A673 (cell line): ENCODE data around the gene FBXL19.

ENCODE experiments used
- EZH2 ChIP-seq: fragments of 200-600 bp; sonication (generic); IDR thresholded peaks from 2 replicates; pipeline ENCODE4 v1.6.1; 2017; ENCODE audit warnings: borderline replicate concordance, low read depth, mild to moderate bottlenecking, mixed read lengths, antibody characterized with exemption, low read length; ENCODE audit not compliant: poor library complexity, severe bottlenecking
- TF ChIP-seq, protein P1 (sequence below): fragments of 300-800, 200-600 bp; sonication (generic); conservative IDR thresholded peaks from 2 replicates; pipeline ENCODE4 v1.5.1; 2017; ENCODE audit warnings: low read depth, mild to moderate bottlenecking, antibody characterized with exemption, low read length, moderate library complexity, mixed read lengths

DNA sequence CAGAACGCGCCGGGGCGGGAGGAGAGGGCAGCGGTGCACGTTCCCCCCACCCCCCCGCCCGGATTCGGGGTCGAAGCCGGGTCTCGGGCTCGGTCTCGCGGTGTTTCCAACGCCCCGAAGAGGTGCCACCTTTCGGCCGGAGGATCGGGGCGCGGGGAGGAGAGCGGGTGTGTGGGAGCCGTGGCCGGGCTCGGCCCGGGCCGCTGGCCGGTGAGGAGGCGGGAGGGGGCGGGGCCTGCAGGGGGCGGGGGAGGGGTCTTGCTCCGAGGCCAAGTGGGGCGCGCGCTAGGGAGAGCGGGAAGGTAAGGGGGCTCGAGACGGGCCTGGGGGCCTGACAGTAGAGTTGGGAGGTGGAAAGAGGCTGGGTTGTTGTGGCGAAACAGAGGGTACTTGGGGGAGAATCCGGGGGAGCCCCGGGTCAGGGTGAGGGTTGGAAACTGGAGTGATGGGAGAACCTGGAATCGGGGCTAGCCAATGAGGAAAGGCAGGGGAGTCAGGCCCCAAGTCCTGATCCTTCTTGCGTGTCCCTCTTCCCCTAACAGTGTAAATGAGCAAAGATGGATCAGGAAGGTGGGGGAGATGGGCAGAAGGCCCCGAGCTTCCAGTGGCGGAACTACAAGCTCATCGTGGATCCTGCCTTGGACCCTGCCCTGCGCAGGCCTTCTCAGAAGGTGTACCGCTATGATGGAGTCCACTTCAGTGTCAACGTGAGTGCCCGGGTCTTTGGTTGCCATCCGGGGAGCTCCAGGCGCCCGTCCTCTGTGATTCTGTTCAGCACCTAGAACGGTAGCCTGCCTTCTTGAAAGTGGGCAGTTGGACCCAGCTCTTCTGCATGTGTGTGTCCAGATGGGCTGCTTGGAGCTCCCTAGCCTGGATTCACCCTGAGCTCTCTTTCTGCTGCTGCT, 35.1 kb downstream of the FBXL19 start:
- TF ChIP-seq, protein P1, sequence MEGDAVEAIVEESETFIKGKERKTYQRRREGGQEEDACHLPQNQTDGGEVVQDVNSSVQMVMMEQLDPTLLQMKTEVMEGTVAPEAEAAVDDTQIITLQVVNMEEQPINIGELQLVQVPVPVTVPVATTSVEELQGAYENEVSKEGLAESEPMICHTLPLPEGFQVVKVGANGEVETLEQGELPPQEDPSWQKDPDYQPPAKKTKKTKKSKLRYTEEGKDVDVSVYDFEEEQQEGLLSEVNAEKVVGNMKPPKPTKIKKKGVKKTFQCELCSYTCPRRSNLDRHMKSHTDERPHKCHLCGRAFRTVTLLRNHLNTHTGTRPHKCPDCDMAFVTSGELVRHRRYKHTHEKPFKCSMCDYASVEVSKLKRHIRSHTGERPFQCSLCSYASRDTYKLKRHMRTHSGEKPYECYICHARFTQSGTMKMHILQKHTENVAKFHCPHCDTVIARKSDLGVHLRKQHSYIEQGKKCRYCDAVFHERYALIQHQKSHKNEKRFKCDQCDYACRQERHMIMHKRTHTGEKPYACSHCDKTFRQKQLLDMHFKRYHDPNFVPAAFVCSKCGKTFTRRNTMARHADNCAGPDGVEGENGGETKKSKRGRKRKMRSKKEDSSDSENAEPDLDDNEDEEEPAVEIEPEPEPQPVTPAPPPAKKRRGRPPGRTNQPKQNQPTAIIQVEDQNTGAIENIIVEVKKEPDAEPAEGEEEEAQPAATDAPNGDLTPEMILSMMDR, result no peak
- no peak for TF ChIP-seq EZH2
